ENCODE measurements around the gene BEX3.

GRCh38 chrX:103357871-103358270 is 18.5 kb upstream of the BEX3 start:
- TF ChIP-seq CTCF (IDR thresholded peaks at IDR 0.05) (no peak), POLR2A (IDR thresholded peaks at IDR 0.05) (no peak), POLR2AphosphoS5 (IDR thresholded peaks at IDR 0.05) (no peak)

Measured in breast epithelium (tissue), 3 donors.